H1 (cell line): ENCODE data around the gene BAIAP2. TPM values are rescaled to one million over a fixed set of nuclear protein-coding genes. Genes with fewer than 3 reads are reported as not detected.

Experiments used
- CTCF ChIA-PET: fragments of 300-600 bp; sonication (Branson Sonifier 250); formaldehyde crosslinking; loops from one replicate; lab custom pipeline; 2021; ENCODE audit not compliant: partially characterized antibody; lab: Charles Lee
- POLR2A ChIA-PET: fragments of 300-600 bp; sonication (Branson Sonifier 250); formaldehyde crosslinking; loops from one replicate; lab custom pipeline; 2021; ENCODE audit warnings: inconsistent platforms; ENCODE audit not compliant: partially characterized antibody; lab: Charles Lee
- DNase-seq, 2 experiments: peaks; one replicate each; pipeline versions ENCODE4 v3.0.0 to v3.0.0-alpha.2; 2010 to 2022; ENCODE audit warnings: low spot score in 2 of 2, low read depth in 1 of 2, mixed read lengths in 1 of 2
- FAIRE-seq: peaks from 2 replicates; lab custom pipeline; 2011; peaks lifted over from hg19 to GRCh38; lab: Jason Lieb, UNC
- H2AFZ ChIP-seq: 2 replicates; pipeline ENCODE4 v1.8.1; 2012; ENCODE audit warnings: low read length, inconsistent platforms
- H2AK5ac ChIP-seq: 2 replicates; pipeline ENCODE4 v1.6.1; 2013; ENCODE audit warnings: low read depth, low read length
- H2BK120ac ChIP-seq: replicated peaks from 2 replicates; pipeline ENCODE3; 2013; ENCODE audit warnings: low read depth, low read length, inconsistent platforms
- H2BK12ac ChIP-seq: 2 replicates; pipeline ENCODE4 v1.6.1; 2013; ENCODE audit warnings: low read depth, low read length
- H2BK15ac ChIP-seq: 2 replicates; pipeline ENCODE4 v1.6.1; 2013; ENCODE audit warnings: low read length
- H2BK20ac ChIP-seq: 2 replicates; pipeline ENCODE4 v1.6.1; 2013; ENCODE audit warnings: low read length
- H2BK5ac ChIP-seq: 2 replicates; pipeline ENCODE4 v1.6.1; 2013; ENCODE audit warnings: low read depth, low read length
- H3K14ac ChIP-seq: 2 replicates; pipeline ENCODE4 v1.6.1; 2013; ENCODE audit warnings: inconsistent platforms; ENCODE audit not compliant: insufficient read length
- H3K18ac ChIP-seq: 2 replicates; pipeline ENCODE4 v1.6.1; 2013; ENCODE audit warnings: low read length; ENCODE audit errors: extremely low read depth
- H3K23ac ChIP-seq: 2 replicates; pipeline ENCODE4 v1.6.1; 2013; ENCODE audit warnings: inconsistent platforms; ENCODE audit not compliant: insufficient read length
- H3K23me2 ChIP-seq: 2 replicates; pipeline ENCODE4 v1.6.1; 2013; ENCODE audit warnings: low read depth, low read length
- H3K27ac ChIP-seq: 2 replicates; pipeline ENCODE4 v1.6.1; 2011; ENCODE audit warnings: low read depth, low read length, inconsistent platforms
- H3K27me3 ChIP-seq, 4 experiments: replicated peaks in 1 of 4; 1 replicate in 1 of 4; 2 replicates in 3 of 4; pipeline versions ENCODE4 v1.6.1 to v1.8.1; 2011 to 2013; ENCODE audit warnings: low read length in 3 of 4, mild to moderate bottlenecking in 3 of 4, inconsistent platforms in 2 of 4, mixed read lengths in 2 of 4, moderate library complexity in 1 of 4; ENCODE audit not compliant: control insufficient read depth in 3 of 4, insufficient read depth in 3 of 4; ENCODE audit errors: extremely low read depth in 1 of 4
- H3K36me3 ChIP-seq, 4 experiments: 2 replicates each; pipeline versions ENCODE4 v1.6.1 to v1.8.1; 2011 to 2013; ENCODE audit warnings: mild to moderate bottlenecking in 4 of 4, low read length in 3 of 4, moderate library complexity in 2 of 4, control low read depth in 1 of 4, inconsistent platforms in 1 of 4; ENCODE audit not compliant: insufficient read depth in 4 of 4, control insufficient read depth in 2 of 4
- H3K4ac ChIP-seq: replicated peaks from 2 replicates; pipeline ENCODE3; 2013; ENCODE audit warnings: low read length, low read depth, mixed read lengths, inconsistent platforms; ENCODE audit not compliant: insufficient read length
- H3K4me1 ChIP-seq, 4 experiments: replicated peaks in 1 of 4; 1 replicate in 1 of 4; 2 replicates in 3 of 4; pipeline versions ENCODE4 v1.6.1 to v1.8.1; 2011 to 2013; ENCODE audit warnings: low read length in 3 of 4, inconsistent platforms in 2 of 4, mixed read lengths in 1 of 4; ENCODE audit not compliant: insufficient read depth in 4 of 4, control insufficient read depth in 3 of 4
- H3K4me2 ChIP-seq, 2 experiments: 2 replicates each; pipeline versions ENCODE4 v1.6.1 to v1.8.1; 2011 to 2013; ENCODE audit warnings: low read depth in 2 of 2, low read length in 2 of 2, control low read depth in 1 of 2, inconsistent platforms in 1 of 2, mild to moderate bottlenecking in 1 of 2; ENCODE audit not compliant: insufficient read depth in 1 of 2
- H3K4me3 ChIP-seq, 4 experiments: fragments of 200-600, 300-600 bp in 1 of 4; sonication (generic), shearing (Covaris generic), sonication (Bioruptor Twin) in 1 of 4; 2 replicates each; pipeline versions ENCODE4 v1.5.1 to v1.8.1; 2011 to 2016; ENCODE audit warnings: low read length in 4 of 4, low read depth in 3 of 4, control low read depth in 2 of 4, inconsistent platforms in 2 of 4, mild to moderate bottlenecking in 2 of 4, mixed read lengths in 1 of 4, moderate library complexity in 1 of 4; ENCODE audit not compliant: insufficient read depth in 2 of 4; ENCODE audit errors: extremely low read depth in 1 of 4
- H3K56ac ChIP-seq: replicated peaks from 2 replicates; pipeline ENCODE3; 2013; ENCODE audit warnings: low read depth, mild to moderate bottlenecking, mixed read lengths, low read length, inconsistent platforms; ENCODE audit not compliant: insufficient read length
- H3K79me1 ChIP-seq: 2 replicates; pipeline ENCODE4 v1.6.1; 2013; ENCODE audit warnings: low read depth, low read length, control low read depth
- H3K79me2 ChIP-seq, 2 experiments: 2 replicates each; pipeline versions ENCODE4 v1.6.1 to v1.8.1; 2012 to 2013; ENCODE audit warnings: low read length in 2 of 2, mild to moderate bottlenecking in 2 of 2, inconsistent platforms in 1 of 2; ENCODE audit not compliant: insufficient read depth in 2 of 2, control insufficient read depth in 1 of 2
- H3K9ac ChIP-seq, 4 experiments: replicated peaks in 1 of 4; 1 replicate in 1 of 4; 2 replicates in 3 of 4; pipeline versions ENCODE4 v1.6.1 to v1.8.1; 2011 to 2013; ENCODE audit warnings: low read depth in 3 of 4, low read length in 3 of 4, control low read depth in 2 of 4, mild to moderate bottlenecking in 2 of 4, moderate library complexity in 2 of 4, inconsistent platforms in 1 of 4; ENCODE audit errors: extremely low read depth in 1 of 4
- H3K9me3 ChIP-seq, 2 experiments: 2 replicates each; pipeline versions ENCODE4 v1.6.1 to v1.8.1; 2012 to 2013; ENCODE audit warnings: mild to moderate bottlenecking in 2 of 2, moderate library complexity in 2 of 2, control low read depth in 1 of 2, inconsistent platforms in 1 of 2, low read depth in 1 of 2, low read length in 1 of 2, mixed read lengths in 1 of 2; ENCODE audit not compliant: insufficient read depth in 2 of 2
- H4K20me1 ChIP-seq, 2 experiments: replicated peaks in 1 of 2; 2 replicates each; pipeline versions ENCODE3 to v1.8.1; 2011 to 2013; ENCODE audit warnings: inconsistent platforms in 2 of 2, low read length in 2 of 2, mild to moderate bottlenecking in 1 of 2; ENCODE audit not compliant: insufficient read depth in 2 of 2, control insufficient read depth in 1 of 2
- H4K5ac ChIP-seq: 2 replicates; pipeline ENCODE4 v1.6.1; 2013; ENCODE audit warnings: low read length, low read depth, mixed read lengths, inconsistent platforms; ENCODE audit not compliant: insufficient read length
- H4K8ac ChIP-seq: 2 replicates; pipeline ENCODE4 v1.8.0; 2013; ENCODE audit warnings: mild to moderate bottlenecking, moderate library complexity, low read length, inconsistent platforms; ENCODE audit not compliant: insufficient read depth; ENCODE audit errors: extremely low read depth
- H4K91ac ChIP-seq: replicated peaks from 2 replicates; pipeline ENCODE3; 2013; ENCODE audit warnings: low read length, mixed read lengths, inconsistent platforms; ENCODE audit not compliant: insufficient read length
- CBX8 ChIP-seq: fragments of 300-800, 300-1000 bp; sonication (generic); IDR thresholded peaks from 2 replicates; pipeline ENCODE4 v1.7.1; 2016; ENCODE audit warnings: low read depth, low read length, borderline replicate concordance
- FOSL1 ChIP-seq: IDR thresholded peaks from 2 replicates; pipeline ENCODE4 v1.6.1; 2011; ENCODE audit warnings: mild to moderate bottlenecking, low read depth, low read length, moderate library complexity; ENCODE audit not compliant: insufficient read depth
- PHF8 ChIP-seq: fragments of 200-600 bp; sonication (generic); conservative IDR thresholded peaks from 2 replicates; pipeline ENCODE4 v1.7.1; 2012; ENCODE audit warnings: low read depth, mild to moderate bottlenecking, inconsistent platforms, low read length, moderate library complexity
- RBBP5 ChIP-seq: IDR thresholded peaks from 2 replicates; pipeline ENCODE4 v1.7.1; 2012; ENCODE audit warnings: low read depth, mild to moderate bottlenecking, inconsistent platforms, low read length, moderate library complexity, borderline replicate concordance
- SAP30 ChIP-seq: fragments of 300-600 bp; sonication (generic); IDR thresholded peaks from 2 replicates; pipeline ENCODE4 v1.7.1; 2012; ENCODE audit warnings: low read length, moderate library complexity, mild to moderate bottlenecking, inconsistent platforms; ENCODE audit not compliant: insufficient read depth, insufficient replicate concordance
- SIN3A ChIP-seq, 2 experiments: IDR thresholded peaks in 1 of 2; conservative IDR thresholded peaks in 1 of 2; 2 replicates each; pipeline ENCODE4 v1.6.1; 2011 to 2012; ENCODE audit warnings: low read length in 2 of 2, improper control_type of control experiment in 1 of 2, low read depth in 1 of 2, mild to moderate bottlenecking in 1 of 2
- SP2 ChIP-seq: IDR thresholded peaks from 2 replicates; pipeline ENCODE4 v1.6.1; 2012; ENCODE audit warnings: mild to moderate bottlenecking, low read length, inconsistent platforms
- WGBS, 2 experiments: shearing (Covaris generic) in 1 of 2; methylation state at CpG; one replicate each; pipeline versions ENCODE4 v1.1.6 to v1.1.7; 2013 to 2015; ENCODE audit warnings: low lambda C conversion rate in 2 of 2, mixed read lengths in 2 of 2, inconsistent platforms in 1 of 2, low coverage in 1 of 2, missing lambda C conversion rate in 1 of 2; ENCODE audit not compliant: insufficient replicate concordance in 2 of 2, insufficient coverage in 1 of 2, insufficient read length in 1 of 2; ENCODE audit errors: extremely low coverage in 1 of 2, missing lambda C conversion rate in 1 of 2; 5-methylcytosine and 5-hydroxymethylcytosine counted together
- polyA plus RNA-seq, 7 experiments: library from polyadenylated mRNA; depleted of rRNA in 3 of 7; stranded (reverse) in 5 of 7; unstranded in 2 of 7; fragments of >200 nt in 5 of 7; fragments of 200-250 nt in 2 of 7; gene quantifications; 1 replicate in 5 of 7; 2 replicates in 1 of 7; 4 replicates in 1 of 7; pipeline versions ENCODE4 v1.2.1 to v1.2.3, GENCODE V29; 2011 to 2013; ENCODE audit warnings: missing spikeins in 2 of 7, mixed read lengths in 2 of 7
- total RNA-seq: library from RNA; stranded (reverse); fragmentation: NEBNext Ultra II Directional; extraction: Animal tissue kit (Norgen Biotek cat#: 25700); gene quantifications from 2 replicates; pipeline ENCODE4 v1.2.1, GENCODE V29; 2021

BAIAP2 gene
- total and polyA plus RNA-seq, 2 of the 8 experiments (the other 6 are each of a cell fraction or from before 2014, with no cell fraction given): 10.0 to 22.8 TPM

DNA sequence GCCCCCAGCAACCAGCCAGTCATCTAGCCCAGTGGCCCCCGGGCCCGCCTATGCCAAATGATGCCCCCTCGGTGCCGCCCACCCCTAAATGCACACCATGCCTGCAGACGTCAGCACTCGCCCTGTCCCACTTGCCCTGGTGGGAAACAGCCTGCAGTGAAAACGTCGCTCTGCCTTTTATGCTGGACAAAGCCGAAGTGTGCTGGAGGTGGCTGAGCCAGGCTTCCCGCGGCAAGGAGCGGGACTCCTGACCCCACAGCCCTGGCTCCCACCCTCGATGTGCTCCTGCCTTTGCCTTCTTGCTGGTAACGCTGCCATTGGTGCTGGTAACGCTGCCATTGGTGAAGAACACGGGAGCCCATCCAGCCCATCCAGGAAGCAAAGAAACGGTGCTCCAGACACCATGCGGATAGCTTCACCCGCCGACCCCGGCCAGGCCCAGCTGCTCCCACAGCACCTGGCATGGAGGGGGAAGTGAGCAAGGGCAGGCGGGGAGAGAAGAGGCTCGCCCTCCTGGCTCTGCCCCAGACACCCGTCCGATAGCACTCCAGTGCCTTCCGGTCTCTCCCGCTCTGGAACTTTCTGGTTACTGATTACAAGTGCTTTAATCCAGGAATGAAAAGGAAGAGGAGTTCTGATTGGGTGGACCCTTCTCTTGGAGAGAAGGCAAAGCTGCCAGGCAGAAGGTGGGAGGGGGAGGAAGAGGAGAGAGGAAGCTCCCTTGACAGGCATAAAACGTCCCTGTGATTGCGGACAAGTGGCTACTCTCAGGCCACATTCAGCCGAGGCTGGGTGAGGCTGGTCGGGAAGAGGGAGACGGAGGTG lies 4.0 kb upstream of the BAIAP2 start:
- no peak overlapping the region for H2AFZ ChIP-seq
- DNase-seq: no peak
- H2BK5ac ChIP-seq: no peak overlapping the region
- no peak overlapping the region for H2BK20ac ChIP-seq
- no peak overlapping the region for H3K4ac ChIP-seq
- peaks cover 10% of the 10 kb centered on the region; the same call in 1 of the 2 replicates for H3K23me2 ChIP-seq
- no peaks in the 10 kb centered on the region; a peak in 1 of 4 replicates for H3K9me3 ChIP-seq
- H2BK120ac ChIP-seq: no peak overlapping the region
- no peak overlapping the region; the same call in 1 of the 2 replicates for H4K8ac ChIP-seq
- H3K14ac ChIP-seq: no peak overlapping the region
- no peak overlapping the region for H3K9ac ChIP-seq
- no peak for TF ChIP-seq SP2
- TF ChIP-seq RBBP5: no peak
- no peak for TF ChIP-seq SIN3A (conservative IDR thresholded peaks at IDR 0.05 in 1 of 2, IDR thresholded peaks at IDR 0.05 in 1 of 2; ENCODE audit: low read depth in 1 of 2, low read length in 2 of 2)
- no peak for TF ChIP-seq FOSL1
- no peak for TF ChIP-seq SAP30
- TF ChIP-seq CBX8: no peak
- TF ChIP-seq PHF8: no peak
- no peaks in the 10 kb centered on the region; a peak in 1 of 4 replicates for H3K79me2 ChIP-seq
- peaks cover 0 to 7% (median 4%) of the 10 kb centered on the region in 4 experiments; a peak in 5 of 7 replicates for H3K27me3 ChIP-seq
- H3K36me3 ChIP-seq: no peaks in the 10 kb centered on the region
- H3K18ac ChIP-seq: no peak overlapping the region
- H4K91ac ChIP-seq: no peak overlapping the region
- POLR2A ChIA-PET: interaction anchor here (1.8 kb wide), 1 partner anchor 57 kb away, joined by 5 read pairs; no protein-coding TSS in a partner anchor
- H2BK15ac ChIP-seq: no peak overlapping the region
- H4K20me1 ChIP-seq: peaks cover 0 to 6% of the 10 kb centered on the region in 2 experiments
- no peak overlapping the region for H3K23ac ChIP-seq
- FAIRE-seq: no peak
- H3K4me2 ChIP-seq: no peak overlapping the region
- peaks cover 0 to 12% (median 5%) of the 10 kb centered on the region in 4 experiments; a peak in 5 of 7 replicates for H3K4me1 ChIP-seq
- no peak overlapping the region for H3K4me3 ChIP-seq
- no peak overlapping the region for H2BK12ac ChIP-seq
- CTCF ChIA-PET: interaction anchor here (0.9 to 2.2 kb wide), 5 partner anchors 10 to 85 kb away, joined by 3 to 10 read pairs (median 3); no protein-coding TSS in a partner anchor
- no peak overlapping the region for H4K5ac ChIP-seq
- H3K56ac ChIP-seq: no peak overlapping the region
- no peak overlapping the region for H2AK5ac ChIP-seq
- no peak overlapping the region for H3K27ac ChIP-seq
- 0 out of 2 replicates have a peak, but pooled peaks cover 2% of the 10 kb centered on the region for H3K79me1 ChIP-seq
- WGBS, 2 experiments: 86% methylated on average over 29 of the region's 32 CpGs; no CpG with 5 or more reads in 1 of the 2 experiments
